NB4 (cell line): ENCODE data around the gene ADK.

Source experiments
- CTCF ChIP-seq: IDR thresholded peaks from one replicate; pipeline ENCODE4 v1.5.1; 2012; ENCODE audit warnings: low read depth, low read length
- POLR2A ChIP-seq: IDR thresholded peaks from 2 replicates; pipeline ENCODE4 v1.6.1; 2011; ENCODE audit warnings: mild to moderate bottlenecking; ENCODE audit not compliant: insufficient read length; ENCODE audit errors: extremely low read depth

GRCh38 chr10:74314166-74314565 is 163.1 kb downstream of the ADK start:
- TF ChIP-seq CTCF (no peak), POLR2A (no peak)
